Astrocyte (in vitro differentiated cells and primary cell): ENCODE data around the gene MAGEA10.

ENCODE experiments used
- EZH2 ChIP-seq: IDR thresholded peaks from 2 replicates; pipeline ENCODE4 v1.6.1; 2012; ENCODE audit warnings: mild to moderate bottlenecking, low read length, inconsistent platforms; ENCODE audit not compliant: insufficient read depth
- TF ChIP-seq, protein P1 (sequence below): IDR thresholded peaks from 2 replicates; pipeline ENCODE4 v1.5.1; 2011; ENCODE audit warnings: low read depth, mild to moderate bottlenecking, inconsistent platforms, low read length, moderate library complexity; ENCODE audit not compliant: insufficient read depth

DNA sequence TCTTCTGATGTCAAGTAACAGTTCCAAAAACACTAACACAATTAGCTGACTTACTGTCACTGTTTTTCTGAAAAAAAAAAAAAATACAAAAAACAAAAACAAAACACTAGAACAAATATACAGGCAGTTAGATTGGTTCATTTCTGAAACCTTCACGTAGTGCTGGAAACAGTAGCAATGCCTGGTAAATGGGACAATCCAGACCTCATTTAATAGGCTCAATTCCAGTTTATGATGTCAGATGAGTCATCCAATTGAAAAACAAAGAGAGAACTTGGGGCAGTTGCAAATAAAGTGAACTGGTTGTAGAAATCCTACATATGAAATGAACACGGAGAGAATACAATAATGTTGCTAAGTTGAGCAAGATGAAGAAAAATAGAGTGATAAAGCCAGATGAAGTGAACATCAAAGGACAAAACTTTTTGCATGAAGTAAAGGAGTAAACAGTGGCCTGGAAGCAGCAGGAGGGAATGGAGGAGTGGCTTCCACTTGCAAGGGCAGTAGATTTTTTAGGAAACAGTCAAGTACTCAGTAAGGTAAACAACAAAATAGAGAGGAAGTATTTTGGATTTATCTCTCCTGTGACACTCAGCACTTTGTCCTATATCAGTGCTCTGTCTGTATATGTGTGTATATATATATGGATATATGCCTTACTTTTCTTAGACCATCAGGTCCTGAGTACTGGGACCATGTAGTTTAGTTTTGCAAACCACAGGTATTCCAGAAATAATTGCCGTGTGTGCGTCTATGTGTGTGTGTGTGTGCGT, 39.3 kb upstream of the MAGEA10 start:
- TF ChIP-seq, protein P1, sequence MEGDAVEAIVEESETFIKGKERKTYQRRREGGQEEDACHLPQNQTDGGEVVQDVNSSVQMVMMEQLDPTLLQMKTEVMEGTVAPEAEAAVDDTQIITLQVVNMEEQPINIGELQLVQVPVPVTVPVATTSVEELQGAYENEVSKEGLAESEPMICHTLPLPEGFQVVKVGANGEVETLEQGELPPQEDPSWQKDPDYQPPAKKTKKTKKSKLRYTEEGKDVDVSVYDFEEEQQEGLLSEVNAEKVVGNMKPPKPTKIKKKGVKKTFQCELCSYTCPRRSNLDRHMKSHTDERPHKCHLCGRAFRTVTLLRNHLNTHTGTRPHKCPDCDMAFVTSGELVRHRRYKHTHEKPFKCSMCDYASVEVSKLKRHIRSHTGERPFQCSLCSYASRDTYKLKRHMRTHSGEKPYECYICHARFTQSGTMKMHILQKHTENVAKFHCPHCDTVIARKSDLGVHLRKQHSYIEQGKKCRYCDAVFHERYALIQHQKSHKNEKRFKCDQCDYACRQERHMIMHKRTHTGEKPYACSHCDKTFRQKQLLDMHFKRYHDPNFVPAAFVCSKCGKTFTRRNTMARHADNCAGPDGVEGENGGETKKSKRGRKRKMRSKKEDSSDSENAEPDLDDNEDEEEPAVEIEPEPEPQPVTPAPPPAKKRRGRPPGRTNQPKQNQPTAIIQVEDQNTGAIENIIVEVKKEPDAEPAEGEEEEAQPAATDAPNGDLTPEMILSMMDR = no peak
- TF ChIP-seq EZH2 = no peak
